HuH-7.5 (cell line): ENCODE measurements around the gene SMAD1.

Source experiments
- DNase-seq: peaks from one replicate; pipeline ENCODE4 v3.0.0; 2011; ENCODE audit warnings: low spot score

Gene SMAD1

DNA sequence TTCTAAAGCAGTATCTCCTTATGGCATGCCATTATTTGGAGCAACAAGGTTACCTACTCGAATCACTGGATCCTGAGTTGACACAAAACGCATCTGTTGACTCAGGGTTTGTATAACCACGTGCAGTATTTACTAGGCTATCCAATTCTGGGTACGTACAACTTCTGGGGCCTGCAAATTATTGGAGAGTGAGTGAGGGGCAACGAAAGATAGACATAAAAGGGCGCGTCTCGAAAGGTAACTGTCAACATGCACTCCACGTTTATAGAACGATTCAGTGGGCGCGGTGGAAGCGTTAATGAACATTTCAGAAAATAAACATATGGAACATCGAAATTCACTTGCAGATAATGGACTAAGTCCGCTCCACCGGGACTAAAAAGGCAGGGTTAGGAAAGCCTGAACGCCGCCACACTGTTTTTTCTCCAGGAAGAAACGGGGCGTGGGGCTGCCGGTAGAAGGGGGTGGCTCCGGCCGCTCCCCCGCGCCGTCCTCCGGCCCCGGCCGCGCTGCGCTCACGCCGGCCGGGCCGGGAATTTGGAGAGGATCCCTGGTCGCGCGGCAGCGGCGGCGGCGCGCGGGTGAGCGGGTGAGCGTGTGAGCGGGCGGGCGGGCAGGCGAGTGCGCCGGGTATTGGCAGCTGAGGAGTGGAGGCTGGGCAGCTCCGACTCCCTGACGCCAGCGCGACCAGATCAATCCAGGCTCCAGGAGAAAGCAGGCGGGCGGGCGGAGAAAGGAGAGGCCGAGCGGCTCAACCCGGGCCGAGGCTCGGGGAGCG lies at the start of gene SMAD1:
Gene SMAD1, plus strand, starts transcription at position 690 of the 778 bp plus-strand sequence. CDS start 32,761 bp downstream, outside the sequence.
- peak; percentile 43 for DNase-seq

DNA sequence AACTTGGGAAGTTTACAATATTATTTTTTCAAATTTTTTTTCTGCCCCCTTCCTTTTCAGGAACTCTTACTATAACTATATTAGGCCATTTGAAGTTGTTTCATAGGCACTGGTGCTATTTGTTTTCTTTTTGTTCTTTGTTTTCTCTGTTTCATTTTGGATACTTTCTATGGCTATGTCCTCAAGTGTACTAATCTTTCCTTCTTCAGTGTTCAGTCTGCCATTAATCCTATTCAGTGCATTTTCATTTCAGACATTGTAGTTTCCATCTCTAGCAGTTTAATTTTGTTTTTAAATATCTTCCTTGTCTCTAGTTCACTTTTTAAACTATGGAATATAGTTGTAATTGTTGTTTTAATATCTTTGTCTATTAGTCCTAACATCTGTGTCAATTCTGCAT lies 48.0 kb upstream of the SMAD1 start:
- no peak for DNase-seq

- DNase-seq, result no peak
These were observed 46.0 kb upstream of the SMAD1 start for GRCh38 chr4:145435646-145436045.

DNA sequence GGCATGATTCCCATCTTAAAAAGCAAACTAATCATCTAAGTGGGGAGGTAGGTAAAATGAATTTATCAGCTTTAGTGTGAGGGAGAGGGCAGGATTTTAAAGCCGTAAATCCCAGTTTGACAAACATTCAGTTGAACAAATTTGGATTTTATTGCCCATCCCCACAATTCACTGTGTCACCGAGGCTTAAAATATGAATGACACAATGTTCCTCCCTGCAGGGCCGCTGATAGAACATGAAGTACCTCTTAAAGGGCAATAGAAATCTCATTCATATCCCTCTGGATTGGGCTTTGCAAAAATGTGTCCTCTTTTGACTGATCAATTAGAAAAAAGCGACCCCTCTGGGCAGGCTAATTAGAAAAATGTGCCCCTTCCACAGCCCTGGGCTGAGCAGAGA lies 45.5 kb upstream of the SMAD1 start:
- DNase-seq, result no peak

DNA sequence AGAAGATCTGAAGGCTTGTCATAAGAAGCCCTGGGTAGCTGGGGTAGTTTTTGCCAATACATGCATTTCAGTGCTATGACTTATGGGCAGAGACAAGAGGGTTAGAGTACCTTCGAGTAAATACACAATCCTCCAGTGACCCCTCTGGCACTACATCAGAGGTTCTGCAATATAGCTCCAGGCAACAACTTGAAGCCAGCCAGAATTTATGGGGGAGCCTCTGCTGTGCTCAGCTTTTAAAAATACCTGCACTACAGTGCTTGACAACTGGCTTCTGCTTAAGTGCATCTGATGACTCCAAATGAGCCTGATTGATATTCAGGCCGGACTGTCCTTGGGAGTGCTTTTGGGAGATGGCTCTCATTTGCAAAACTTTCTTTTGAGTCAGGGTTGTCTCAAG lies 44.9 kb upstream of the SMAD1 start:
- no peak for DNase-seq

- DNase-seq, result no peak
These were observed 44.2 kb upstream of the SMAD1 start for GRCh38 chr4:145437466-145437865.

DNA sequence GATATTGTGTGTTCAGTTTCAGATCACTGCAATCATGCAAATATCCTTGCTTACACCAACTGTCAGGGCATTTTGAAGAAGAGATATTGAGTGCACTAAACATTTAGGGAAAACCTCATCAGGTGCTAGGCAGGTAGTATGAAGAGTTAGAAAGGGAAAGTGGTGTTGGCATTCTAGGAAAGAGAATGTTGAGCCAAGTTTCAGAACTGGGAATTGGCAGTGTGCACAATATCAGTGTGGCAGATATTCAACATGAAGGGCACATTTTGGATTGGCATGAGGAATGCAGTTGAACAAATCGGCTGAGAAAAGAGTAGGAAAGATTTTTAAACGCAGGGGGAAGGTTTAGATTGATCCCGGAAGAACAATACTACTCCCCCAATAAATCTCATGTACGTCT lies 43.4 kb upstream of the SMAD1 start:
- DNase-seq, result no peak

DNA sequence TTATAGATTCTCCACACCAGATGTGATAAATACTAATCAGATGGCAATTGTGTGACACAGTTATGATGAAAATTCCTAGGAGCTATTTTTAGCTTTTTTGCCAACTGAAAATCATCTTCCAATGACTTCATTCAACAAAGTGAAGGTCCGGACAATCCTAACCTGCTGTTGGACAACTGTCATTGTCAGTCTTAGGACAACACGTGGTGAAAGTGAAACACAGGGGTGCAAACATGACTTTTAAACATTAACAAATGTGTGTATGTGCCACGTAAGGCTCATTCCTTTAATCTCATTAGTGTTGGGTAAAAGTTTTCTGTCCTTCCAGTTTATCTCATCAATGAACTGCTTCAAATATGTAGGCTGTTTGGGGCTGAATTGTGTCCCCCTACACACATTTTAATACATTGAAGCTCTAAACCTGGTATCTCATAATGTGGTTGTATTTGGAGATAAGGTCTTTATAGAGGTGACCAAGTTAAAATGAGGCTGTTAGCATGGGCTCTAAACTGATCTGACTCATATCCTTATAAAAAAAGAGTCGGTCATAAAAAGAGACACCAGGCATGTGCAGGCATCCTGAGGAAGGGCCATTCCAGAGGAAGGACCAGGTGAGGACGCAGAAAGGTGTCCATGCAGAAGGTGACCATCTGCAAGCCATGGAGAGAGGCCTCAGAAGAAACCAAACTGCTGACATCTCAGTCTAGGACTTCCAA lies 41.2 kb upstream of the SMAD1 start:
- no peak for DNase-seq

GRCh38 chr4:145446184-145446583 lies 35.5 kb upstream of the SMAD1 start:
- no peak for DNase-seq

- no peak for DNase-seq
These were observed 29.8 kb upstream of the SMAD1 start for GRCh38 chr4:145451895-145452294.

DNA sequence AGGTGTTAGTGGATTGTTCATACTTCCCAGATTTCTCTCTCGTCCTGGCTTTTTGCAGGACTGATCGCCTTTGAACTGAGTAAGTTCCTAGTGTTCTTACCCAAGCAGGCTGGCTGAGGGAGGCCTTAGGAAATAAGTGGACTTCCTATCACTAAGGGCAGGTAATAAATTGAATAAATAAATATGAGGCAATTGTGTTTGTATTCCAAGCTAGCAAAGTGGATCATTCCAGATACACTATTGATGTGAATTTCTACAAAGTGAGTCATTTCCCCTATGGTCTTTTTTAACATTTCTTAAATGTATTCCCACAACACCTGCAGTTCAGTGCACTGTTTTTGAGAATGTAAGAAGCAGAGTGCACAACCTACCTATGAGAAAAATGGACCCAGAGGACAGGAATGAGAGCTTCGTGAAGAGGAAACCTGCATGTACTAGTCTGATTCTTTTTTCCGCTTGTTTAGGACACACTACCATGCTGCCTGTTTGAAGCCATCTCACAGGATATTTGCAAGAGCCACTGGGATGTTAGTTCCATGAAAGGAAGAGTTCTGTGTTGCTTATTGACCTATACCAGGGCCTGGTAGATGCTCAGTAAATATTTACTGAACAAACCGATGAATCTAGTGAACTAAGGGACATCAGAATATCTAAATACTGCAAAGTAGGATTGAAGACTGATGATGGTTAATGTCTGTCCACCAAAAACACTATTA lies 29.0 kb upstream of the SMAD1 start:
- no peak for DNase-seq

DNA sequence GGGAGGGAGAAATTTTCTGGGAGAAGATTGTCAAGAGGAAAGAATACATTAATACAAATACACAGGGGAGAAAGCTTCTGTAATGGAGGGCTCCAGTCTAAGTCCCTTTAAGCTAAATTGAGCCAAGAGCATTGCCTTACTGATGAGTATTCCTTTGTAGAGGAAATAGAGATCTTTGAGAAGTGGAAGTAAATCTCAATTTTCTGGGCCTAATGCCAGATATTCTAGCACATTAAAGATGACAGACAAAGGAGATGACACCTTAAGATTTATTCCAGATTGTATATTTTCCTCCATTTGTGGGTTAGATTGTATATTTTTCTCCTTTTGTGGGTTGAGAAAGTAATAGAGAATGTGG lies 28.5 kb upstream of the SMAD1 start:
- no peak for DNase-seq

GRCh38 chr4:145473203-145473602 lies 8.4 kb upstream of the SMAD1 start:
- no peak for DNase-seq

DNA sequence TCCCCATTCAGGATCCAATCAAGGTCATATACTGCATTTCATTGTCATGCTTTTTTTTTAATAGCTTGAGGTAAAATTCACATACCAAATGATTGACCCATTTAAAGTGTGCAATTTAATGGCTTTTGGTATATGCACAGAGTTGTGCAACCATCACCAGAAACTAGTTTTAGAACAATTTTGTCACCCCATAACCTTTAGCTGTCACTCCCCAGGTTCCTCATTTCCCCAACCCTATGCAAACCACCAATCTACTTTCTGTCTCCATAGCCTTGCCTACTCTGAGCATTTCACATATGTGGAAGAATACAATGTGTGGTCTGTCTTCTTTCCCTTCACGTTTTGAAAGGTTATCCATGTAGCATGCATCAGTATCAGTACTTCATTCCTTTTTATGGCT lies 1.4 kb upstream of the SMAD1 start:
- DNase-seq, result no peak

GRCh38 chr4:145481942-145482208 lies 222 bp downstream of the SMAD1 start:
- DNase-seq, result no peak

GRCh38 chr4:145482209-145483037 lies 770 bp downstream of the SMAD1 start:
- peak; percentile 42 for DNase-seq

DNA sequence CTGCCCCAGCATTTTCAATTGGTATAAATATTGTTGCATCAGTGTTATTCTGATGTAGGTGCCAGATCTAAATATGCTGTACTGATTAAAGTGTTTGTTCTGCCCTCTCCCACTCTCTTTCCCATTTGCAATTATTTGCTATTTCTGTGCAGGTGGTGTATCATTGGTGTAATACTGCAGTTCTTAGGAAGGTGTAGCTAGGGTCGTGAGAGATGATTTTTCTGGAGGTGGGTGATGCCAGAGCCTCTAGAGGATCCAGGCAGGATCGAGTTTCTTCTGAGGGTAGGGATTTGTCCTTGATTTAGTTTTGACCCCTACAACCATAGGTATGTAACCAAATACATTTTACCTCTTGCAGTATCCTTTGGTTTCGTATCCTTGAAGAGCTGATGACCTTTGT lies 1.9 kb downstream of the SMAD1 start:
- no peak for DNase-seq

DNA sequence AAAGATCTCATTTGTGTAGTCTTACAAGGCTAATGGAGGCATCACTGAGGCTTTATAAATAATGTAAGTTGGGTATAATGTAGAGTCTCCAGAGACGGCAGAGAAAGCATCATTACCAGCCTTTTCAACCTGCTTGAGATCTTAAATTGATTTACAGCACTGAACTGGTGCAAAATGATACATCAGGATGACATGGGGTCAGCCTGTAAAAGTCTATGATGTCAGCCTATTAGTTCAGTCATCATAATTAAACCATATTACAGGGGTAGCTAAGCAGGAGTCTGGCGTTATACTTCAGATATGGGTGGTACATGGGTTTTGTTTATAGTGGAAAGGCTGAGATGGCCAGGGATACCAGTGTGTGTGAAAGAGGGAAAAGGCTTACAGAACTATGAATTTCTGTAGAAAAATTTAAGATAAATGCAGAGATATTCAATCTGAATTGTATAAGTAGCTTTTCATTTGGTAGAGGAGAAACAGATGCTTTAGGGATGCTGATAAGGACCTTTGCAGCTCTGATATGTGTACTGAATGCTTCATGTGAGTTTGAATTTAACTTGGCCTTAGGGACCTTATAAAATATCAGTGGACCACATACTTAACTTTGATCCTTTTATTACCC lies 2.7 kb downstream of the SMAD1 start:
- no peak for DNase-seq

DNA sequence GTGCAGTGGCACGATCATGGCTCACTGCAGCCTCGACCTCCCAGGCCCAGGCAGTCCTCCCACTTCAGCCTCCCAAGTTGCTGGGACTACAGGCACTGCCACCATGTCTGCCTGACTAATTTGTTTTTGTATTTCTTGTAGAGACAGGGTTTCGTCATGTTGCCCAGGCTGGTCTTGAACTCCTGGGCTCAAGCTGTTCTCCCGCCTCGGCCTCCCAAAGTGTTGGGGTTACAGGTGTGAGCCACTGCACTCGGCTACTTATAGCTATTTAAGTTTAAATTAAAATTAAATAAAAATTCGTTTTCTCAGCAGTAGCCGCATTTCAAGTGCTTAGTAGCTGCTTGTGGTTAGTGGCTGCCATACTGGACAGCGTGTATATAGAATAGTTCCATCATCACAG lies 3.5 kb downstream of the SMAD1 start:
- no peak for DNase-seq

GRCh38 chr4:145486603-145487002 lies 5.0 kb downstream of the SMAD1 start:
- DNase-seq, result no peak

- no peak for DNase-seq
These were observed 6.0 kb downstream of the SMAD1 start for GRCh38 chr4:145487631-145488030.

DNA sequence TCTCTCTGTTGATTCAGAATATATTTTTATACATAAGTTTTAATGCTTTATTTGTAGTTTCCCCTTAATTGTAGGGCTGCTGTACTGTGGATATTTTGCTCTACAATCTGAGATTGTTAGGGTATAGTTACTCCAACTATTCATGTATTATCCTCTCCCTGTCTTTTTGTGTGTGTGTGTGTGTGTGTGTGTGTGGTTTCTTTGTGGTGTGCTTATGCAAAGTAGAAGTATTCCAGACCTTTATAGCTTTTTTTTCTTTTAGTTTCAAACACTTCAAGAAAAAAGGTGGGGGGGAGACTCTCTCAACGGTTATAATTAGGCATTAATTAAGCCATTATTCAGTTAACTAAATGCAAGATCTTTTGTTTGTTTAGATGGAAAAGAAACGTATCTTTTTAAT lies 6.7 kb downstream of the SMAD1 start:
- no peak for DNase-seq
